Lower leg skin (tissue), 4 donors: ENCODE results near the gene ATP2A2. TPM values are rescaled to one million over a fixed set of nuclear protein-coding genes. Genes with fewer than 3 reads are reported as not detected.

Experiments
- DNase-seq, 2 donors: peaks; one replicate each; pipeline ENCODE4 v3.0.0-alpha.2; 2019; ENCODE audit warnings: low spot score in 2 of 2
- H3K4me3 ChIP-seq: fragments of 200-600 bp; sonication (generic); 2 replicates; pipeline ENCODE4 v1.5.1; 2017; ENCODE audit warnings: mild to moderate bottlenecking, low read depth; ENCODE audit not compliant: poor library complexity, severe bottlenecking
- CTCF ChIP-seq, 3 donors: fragments of 450-650 bp; IDR thresholded peaks; one replicate each; pipeline ENCODE4 v1.5.1; 2016; ENCODE audit warnings: antibody characterized with exemption in 3 of 3, mild to moderate bottlenecking in 3 of 3, moderate library complexity in 2 of 3
- POLR2A ChIP-seq, 2 donors: fragments of 450-650 bp; IDR thresholded peaks; one replicate each; pipeline ENCODE4 v1.6.1; 2016 to 2017; ENCODE audit warnings: antibody characterized with exemption in 2 of 2, mild to moderate bottlenecking in 1 of 2, moderate library complexity in 1 of 2
- WGBS, 2 donors: methylation state at CpG; one replicate each; pipeline ENCODE4 v1.1.5; 2018; 5-methylcytosine and 5-hydroxymethylcytosine counted together
- intact Hi-C: fragments of 100-400 bp; cut with DNase I; formaldehyde crosslinking; loops from one replicate; pipeline ENCODE4 v1.15.0; 2023; ENCODE audit warnings: low total_unique reads
- total RNA-seq, 4 donors: library from RNA; depleted of rRNA; stranded (reverse); fragments of >200 nt; gene quantifications; one replicate each; pipeline ENCODE4 v1.1.0, GENCODE V29; 2016

The ATP2A2 gene
- total RNA-seq, 4 donors from 2014 or later: 61.9 to 103 (median 86.1) TPM

GRCh38 chr12:110271015-110271414, 10.0 kb upstream of the ATP2A2 start:
- intact Hi-C loops: no loop called here
- no peak overlapping the region for H3K4me3 ChIP-seq
- no peak for DNase-seq
- TF ChIP-seq CTCF (IDR thresholded peaks at IDR 0.05) (no peak), POLR2A (IDR thresholded peaks at IDR 0.05) (no peak)
- WGBS, 2 donors: 76 to 80% methylated on average over 2 of the region's 2 CpGs

GRCh38 chr12:110277530-110278254, 3.4 kb upstream of the ATP2A2 start:
- no peak for DNase-seq
- no peak overlapping the region for H3K4me3 ChIP-seq
- TF ChIP-seq CTCF (IDR thresholded peaks at IDR 0.05) (no peak), POLR2A (IDR thresholded peaks at IDR 0.05) (no peak)
- intact Hi-C loops: no loop called here
- 65 to 66% methylated on average over 2 of the region's 2 CpGs for WGBS, 2 donors

- TF ChIP-seq POLR2A (IDR thresholded peaks at IDR 0.05) (no peak), CTCF (IDR thresholded peaks at IDR 0.05) (no peak)
- no peak for DNase-seq
- no peak overlapping the region for H3K4me3 ChIP-seq
- WGBS, 2 donors: 96 to 100% methylated on average over 1 of the region's 1 CpG
- intact Hi-C loops: no loop called here
Observed at GRCh38 chr12:110278255-110278536, 2.9 kb upstream of the ATP2A2 start.

GRCh38 chr12:110279566-110280375, 1.3 kb upstream of the ATP2A2 start:
- 45 to 53% methylated on average over 14 of the region's 14 CpGs for WGBS, 2 donors
- DNase-seq: no peak
- H3K4me3 ChIP-seq: no peak overlapping the region
- intact Hi-C loops: no loop called here
- TF ChIP-seq CTCF (IDR thresholded peaks at IDR 0.05) (no peak), POLR2A (IDR thresholded peaks at IDR 0.05) (no peak)

GRCh38 chr12:110280392-110280778, 662 bp upstream of the ATP2A2 start:
- peak; percentile 40 to 86 for DNase-seq
- H3K4me3 ChIP-seq: peak overlapping the region; percentile 67
- WGBS, 2 donors: 0 to 1% methylated on average over 18 of the region's 18 CpGs
- intact Hi-C loops: no loop called here
- TF ChIP-seq POLR2A (IDR thresholded peaks at IDR 0.05) (no peak), CTCF (IDR thresholded peaks at IDR 0.05) (no peak)
